K562 (cell line): ENCODE measurements around the gene CPSF6. TPM values are rescaled to one million over a fixed set of nuclear protein-coding genes. Genes with fewer than 3 reads are reported as not detected.

ENCODE experiments used
- BACH1 ChIP-seq: fragments of 200-800 bp; sonication (Bioruptor generic); IDR thresholded peaks from 2 replicates; pipeline ENCODE4 v1.6.1; 2016; ENCODE audit warnings: missing genetic modification characterization, missing compliant biosample characterization
- BCOR ChIP-seq: fragments of 450-650 bp; IDR thresholded peaks from 2 replicates; pipeline ENCODE4 v1.6.1; 2016
- CBX8 ChIP-seq: fragments of 200-600 bp; sonication (generic); IDR thresholded peaks from 2 replicates; pipeline ENCODE4 v1.6.1; 2012; ENCODE audit warnings: borderline replicate concordance, mixed run types, low read depth, mild to moderate bottlenecking, moderate library complexity, mixed read lengths, low read length, control low read depth, inconsistent platforms; ENCODE audit not compliant: poor library complexity, severe bottlenecking; ENCODE audit errors: extremely low read depth
- CREM ChIP-seq: IDR thresholded peaks from 2 replicates; pipeline ENCODE4 v1.6.1; 2014; ENCODE audit warnings: antibody characterized with exemption, low read depth
- EZH2 ChIP-seq: IDR thresholded peaks from 2 replicates; pipeline ENCODE4 v1.6.1; 2012; ENCODE audit warnings: low read depth, mild to moderate bottlenecking, inconsistent platforms, low read length, borderline replicate concordance
- HIVEP1 ChIP-seq: fragments of 250-450 bp; sonication (Bioruptor Pico); IDR thresholded peaks from 2 replicates; pipeline ENCODE4 v1.4.0; 2020; ENCODE audit warnings: mild to moderate bottlenecking
- NR4A1 ChIP-seq, 2 experiments: fragments of 250-450 bp in 1 of 2; fragments of 450-650 bp in 1 of 2; sonication (Bioruptor Pico) in 1 of 2; IDR thresholded peaks; 2 replicates each; pipeline versions ENCODE4 v1.4.0 to v1.6.1; 2016 to 2020; ENCODE audit warnings: mild to moderate bottlenecking in 2 of 2, missing compliant biosample characterization in 1 of 2, missing genetic modification characterization in 1 of 2, moderate library complexity in 1 of 2
- PHTF2 ChIP-seq: fragments of 250-450 bp; sonication (Bioruptor Pico); IDR thresholded peaks from 2 replicates; pipeline ENCODE4 v1.5.0; 2021; ENCODE audit warnings: mild to moderate bottlenecking
- PURB ChIP-seq: sonication (generic); formaldehyde crosslinking; IDR thresholded peaks from 2 replicates; pipeline ENCODE4 v1.9.0; 2021; ENCODE audit warnings: low read depth, mild to moderate bottlenecking, missing genetic modification reagents
- TEAD1 ChIP-seq, 2 experiments: fragments of 450-650 bp in 1 of 2; sonication (generic) in 1 of 2; formaldehyde crosslinking; IDR thresholded peaks; 2 replicates each; pipeline versions ENCODE4 v1.4.0 to v1.8.0; 2020 to 2022; ENCODE audit warnings: mild to moderate bottlenecking in 2 of 2, missing genetic modification reagents in 1 of 2
- ZKSCAN3 ChIP-seq: fragments of 250-450 bp; sonication (Bioruptor Pico); IDR thresholded peaks from 2 replicates; pipeline ENCODE4 v1.4.0; 2020
- ZNF436 ChIP-seq: fragments of 250-450, 450-650 bp; sonication (Bioruptor Pico); formaldehyde crosslinking; IDR thresholded peaks from 2 replicates; pipeline ENCODE4 v1.7.0; 2020; ENCODE audit warnings: mild to moderate bottlenecking
- polyA plus RNA-seq, 8 experiments: library from polyadenylated mRNA; depleted of rRNA in 4 of 8; stranded (reverse) in 5 of 8; unstranded in 3 of 8; fragments of >200 nt; fragmentation: Nextera tagmentation in 2 of 8; fragmentation: Illumina TruSeq in 1 of 8; extraction: Ambion mirVana in 2 of 8; extraction: Trizol in 1 of 8; gene quantifications; 2 replicates each; pipeline versions ENCODE4 v1.2.1 to v1.2.3, GENCODE V29; 2011 to 2014; ENCODE audit warnings: inconsistent platforms in 1 of 8, missing spikeins in 1 of 8
- total RNA-seq, 7 experiments: library from RNA; depleted of rRNA in 6 of 7; stranded (reverse); fragments of >200 nt in 6 of 7; fragmentation: Illumina TruSeq in 2 of 7; extraction: Trizol in 2 of 7; gene quantifications; 2 replicates each; pipeline versions ENCODE4 v1.2.1 to v1.2.3, GENCODE V29; 2011 to 2021; ENCODE audit warnings: low replicate concordance in 1 of 7
- TF ChIP-seq, protein P1 (sequence below): fragments of 250-450 bp; sonication (Bioruptor Pico); IDR thresholded peaks from 2 replicates; pipeline ENCODE4 v1.4.0; 2020; ENCODE audit warnings: mild to moderate bottlenecking, moderate library complexity, borderline replicate concordance
- TF ChIP-seq, protein P2 (sequence below): conservative IDR thresholded peaks from 2 replicates; pipeline ENCODE4 v1.6.1; 2011; ENCODE audit warnings: low read depth, mild to moderate bottlenecking, low read length; ENCODE audit not compliant: control insufficient read depth
- TF ChIP-seq, protein P3 (sequence below), 3 experiments: fragments of 200-800 bp in 1 of 3; fragments of 250-450 bp in 1 of 3; fragments of 450-650 bp in 1 of 3; sonication (Bioruptor Pico) in 1 of 3; sonication (Bioruptor generic) in 1 of 3; formaldehyde crosslinking in 1 of 3; IDR thresholded peaks; 2 replicates each; pipeline versions ENCODE4 v1.6.1 to v1.8.0; 2016 to 2022; ENCODE audit warnings: mild to moderate bottlenecking in 2 of 3, missing genetic modification characterization in 2 of 3, missing compliant biosample characterization in 1 of 3, moderate library complexity in 1 of 3
- TF ChIP-seq, protein P4 (sequence below): fragments of 200-800 bp; sonication (Bioruptor generic); IDR thresholded peaks from 2 replicates; pipeline ENCODE4 v1.6.1; 2017; ENCODE audit warnings: missing genetic modification characterization, missing compliant biosample characterization
- TF ChIP-seq, protein P5 (sequence below): fragments of 450-650 bp; IDR thresholded peaks from 2 replicates; pipeline ENCODE4 v1.6.1; 2017; ENCODE audit warnings: mild to moderate bottlenecking, moderate library complexity

CPSF6 gene
- total and polyA plus RNA-seq, 9 of the 15 experiments (the other 6 are each of a cell fraction or from before 2014, with no cell fraction given): 34.3 to 129 (median 77.8) TPM

DNA sequence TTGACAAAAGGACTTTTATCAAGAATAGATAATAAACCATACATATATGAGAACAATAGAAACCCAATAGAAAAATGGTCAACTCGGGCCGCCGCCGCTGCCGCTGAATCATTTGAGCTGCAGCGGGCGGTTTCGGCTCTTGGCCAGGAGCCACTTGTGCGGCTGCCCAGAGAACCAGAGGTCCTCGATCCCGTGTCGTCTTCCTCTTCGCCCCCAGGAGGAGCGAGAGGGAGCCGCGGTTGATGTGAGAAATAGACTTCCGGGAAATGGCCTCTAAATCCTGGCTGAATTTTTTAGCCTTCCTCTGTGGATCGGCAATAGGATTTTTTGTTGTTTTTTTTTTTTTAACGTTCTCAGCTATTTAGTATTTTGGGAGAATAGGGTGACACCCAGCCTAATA, 44.8 kb downstream of the CPSF6 start (continued):
- TF ChIP-seq NR4A1 (CRISPR knock-in tag; IDR thresholded peaks at IDR 0.05) (no peak), NR4A1 (tag; IDR thresholded peaks at IDR 0.05) (no peak), BCOR (no peak), ZNF436 (no peak), CREM (0 out of 2 replicates have a peak, but pooled peaks have one; percentile 34), EZH2 (no peak), PHTF2 (CRISPR knock-in tag) (no peak), PURB (CRISPR knock-in tag) (no peak), HIVEP1 (CRISPR knock-in tag) (no peak), BACH1 (no peak), ZKSCAN3 (CRISPR knock-in tag) (no peak), CBX8 (no peak), TEAD1 (CRISPR knock-in tag; IDR thresholded peaks at IDR 0.05) (no peak)
- TF ChIP-seq, protein P1, sequence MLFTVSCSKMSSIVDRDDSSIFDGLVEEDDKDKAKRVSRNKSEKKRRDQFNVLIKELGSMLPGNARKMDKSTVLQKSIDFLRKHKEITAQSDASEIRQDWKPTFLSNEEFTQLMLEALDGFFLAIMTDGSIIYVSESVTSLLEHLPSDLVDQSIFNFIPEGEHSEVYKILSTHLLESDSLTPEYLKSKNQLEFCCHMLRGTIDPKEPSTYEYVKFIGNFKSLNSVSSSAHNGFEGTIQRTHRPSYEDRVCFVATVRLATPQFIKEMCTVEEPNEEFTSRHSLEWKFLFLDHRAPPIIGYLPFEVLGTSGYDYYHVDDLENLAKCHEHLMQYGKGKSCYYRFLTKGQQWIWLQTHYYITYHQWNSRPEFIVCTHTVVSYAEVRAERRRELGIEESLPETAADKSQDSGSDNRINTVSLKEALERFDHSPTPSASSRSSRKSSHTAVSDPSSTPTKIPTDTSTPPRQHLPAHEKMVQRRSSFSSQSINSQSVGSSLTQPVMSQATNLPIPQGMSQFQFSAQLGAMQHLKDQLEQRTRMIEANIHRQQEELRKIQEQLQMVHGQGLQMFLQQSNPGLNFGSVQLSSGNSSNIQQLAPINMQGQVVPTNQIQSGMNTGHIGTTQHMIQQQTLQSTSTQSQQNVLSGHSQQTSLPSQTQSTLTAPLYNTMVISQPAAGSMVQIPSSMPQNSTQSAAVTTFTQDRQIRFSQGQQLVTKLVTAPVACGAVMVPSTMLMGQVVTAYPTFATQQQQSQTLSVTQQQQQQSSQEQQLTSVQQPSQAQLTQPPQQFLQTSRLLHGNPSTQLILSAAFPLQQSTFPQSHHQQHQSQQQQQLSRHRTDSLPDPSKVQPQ (CRISPR knock-in tag): no peak
- TF ChIP-seq, protein P2, sequence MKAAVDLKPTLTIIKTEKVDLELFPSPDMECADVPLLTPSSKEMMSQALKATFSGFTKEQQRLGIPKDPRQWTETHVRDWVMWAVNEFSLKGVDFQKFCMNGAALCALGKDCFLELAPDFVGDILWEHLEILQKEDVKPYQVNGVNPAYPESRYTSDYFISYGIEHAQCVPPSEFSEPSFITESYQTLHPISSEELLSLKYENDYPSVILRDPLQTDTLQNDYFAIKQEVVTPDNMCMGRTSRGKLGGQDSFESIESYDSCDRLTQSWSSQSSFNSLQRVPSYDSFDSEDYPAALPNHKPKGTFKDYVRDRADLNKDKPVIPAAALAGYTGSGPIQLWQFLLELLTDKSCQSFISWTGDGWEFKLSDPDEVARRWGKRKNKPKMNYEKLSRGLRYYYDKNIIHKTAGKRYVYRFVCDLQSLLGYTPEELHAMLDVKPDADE: no peak
- TF ChIP-seq, protein P3, sequence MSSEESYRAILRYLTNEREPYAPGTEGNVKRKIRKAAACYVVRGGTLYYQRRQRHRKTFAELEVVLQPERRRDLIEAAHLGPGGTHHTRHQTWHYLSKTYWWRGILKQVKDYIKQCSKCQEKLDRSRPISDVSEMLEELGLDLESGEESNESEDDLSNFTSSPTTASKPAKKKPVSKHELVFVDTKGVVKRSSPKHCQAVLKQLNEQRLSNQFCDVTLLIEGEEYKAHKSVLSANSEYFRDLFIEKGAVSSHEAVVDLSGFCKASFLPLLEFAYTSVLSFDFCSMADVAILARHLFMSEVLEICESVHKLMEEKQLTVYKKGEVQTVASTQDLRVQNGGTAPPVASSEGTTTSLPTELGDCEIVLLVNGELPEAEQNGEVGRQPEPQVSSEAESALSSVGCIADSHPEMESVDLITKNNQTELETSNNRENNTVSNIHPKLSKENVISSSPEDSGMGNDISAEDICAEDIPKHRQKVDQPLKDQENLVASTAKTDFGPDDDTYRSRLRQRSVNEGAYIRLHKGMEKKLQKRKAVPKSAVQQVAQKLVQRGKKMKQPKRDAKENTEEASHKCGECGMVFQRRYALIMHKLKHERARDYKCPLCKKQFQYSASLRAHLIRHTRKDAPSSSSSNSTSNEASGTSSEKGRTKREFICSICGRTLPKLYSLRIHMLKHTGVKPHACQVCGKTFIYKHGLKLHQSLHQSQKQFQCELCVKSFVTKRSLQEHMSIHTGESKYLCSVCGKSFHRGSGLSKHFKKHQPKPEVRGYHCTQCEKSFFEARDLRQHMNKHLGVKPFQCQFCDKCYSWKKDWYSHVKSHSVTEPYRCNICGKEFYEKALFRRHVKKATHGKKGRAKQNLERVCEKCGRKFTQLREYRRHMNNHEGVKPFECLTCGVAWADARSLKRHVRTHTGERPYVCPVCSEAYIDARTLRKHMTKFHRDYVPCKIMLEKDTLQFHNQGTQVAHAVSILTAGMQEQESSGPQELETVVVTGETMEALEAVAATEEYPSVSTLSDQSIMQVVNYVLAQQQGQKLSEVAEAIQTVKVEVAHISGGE (CRISPR knock-in tag; IDR thresholded peaks at IDR 0.05): no peak
- TF ChIP-seq, protein P4, sequence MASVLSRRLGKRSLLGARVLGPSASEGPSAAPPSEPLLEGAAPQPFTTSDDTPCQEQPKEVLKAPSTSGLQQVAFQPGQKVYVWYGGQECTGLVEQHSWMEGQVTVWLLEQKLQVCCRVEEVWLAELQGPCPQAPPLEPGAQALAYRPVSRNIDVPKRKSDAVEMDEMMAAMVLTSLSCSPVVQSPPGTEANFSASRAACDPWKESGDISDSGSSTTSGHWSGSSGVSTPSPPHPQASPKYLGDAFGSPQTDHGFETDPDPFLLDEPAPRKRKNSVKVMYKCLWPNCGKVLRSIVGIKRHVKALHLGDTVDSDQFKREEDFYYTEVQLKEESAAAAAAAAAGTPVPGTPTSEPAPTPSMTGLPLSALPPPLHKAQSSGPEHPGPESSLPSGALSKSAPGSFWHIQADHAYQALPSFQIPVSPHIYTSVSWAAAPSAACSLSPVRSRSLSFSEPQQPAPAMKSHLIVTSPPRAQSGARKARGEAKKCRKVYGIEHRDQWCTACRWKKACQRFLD (CRISPR knock-in tag): no peak
- TF ChIP-seq, protein P5, sequence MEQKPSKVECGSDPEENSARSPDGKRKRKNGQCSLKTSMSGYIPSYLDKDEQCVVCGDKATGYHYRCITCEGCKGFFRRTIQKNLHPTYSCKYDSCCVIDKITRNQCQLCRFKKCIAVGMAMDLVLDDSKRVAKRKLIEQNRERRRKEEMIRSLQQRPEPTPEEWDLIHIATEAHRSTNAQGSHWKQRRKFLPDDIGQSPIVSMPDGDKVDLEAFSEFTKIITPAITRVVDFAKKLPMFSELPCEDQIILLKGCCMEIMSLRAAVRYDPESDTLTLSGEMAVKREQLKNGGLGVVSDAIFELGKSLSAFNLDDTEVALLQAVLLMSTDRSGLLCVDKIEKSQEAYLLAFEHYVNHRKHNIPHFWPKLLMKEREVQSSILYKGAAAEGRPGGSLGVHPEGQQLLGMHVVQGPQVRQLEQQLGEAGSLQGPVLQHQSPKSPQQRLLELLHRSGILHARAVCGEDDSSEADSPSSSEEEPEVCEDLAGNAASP: no peak
